ENCODE results near the gene TRPV3. TPM values are rescaled to one million over a fixed set of nuclear protein-coding genes. Genes with fewer than 3 reads are reported as not detected.

Gene TRPV3
- polyA plus RNA-seq, 1 donor (not counting 4 experiments of a cell fraction or from before 2014, with no cell fraction given), result 9.4 TPM

GRCh38 chr17:3592216-3592860 lies 34.7 kb upstream of the TRPV3 start:
- no peak overlapping the region for H2AFZ ChIP-seq (ENCODE audit: control insufficient read depth, low read length)
- no peaks in the 10 kb centered on the region for H3K4me1 ChIP-seq (ENCODE audit: control insufficient read depth, extremely low read depth, insufficient read depth, low read length)
- TF ChIP-seq EZH2 (IDR thresholded peaks at IDR 0.05; ENCODE audit: low read length) (no peak), CTCF (optimal IDR thresholded peaks at IDR 0.05 in 1 of 3, IDR thresholded peaks at IDR 0.05 in 1 of 3, conservative IDR thresholded peaks at IDR 0.05 in 1 of 3; ENCODE audit: extremely low read depth in 1 of 3, insufficient read depth in 2 of 3, low read length in 3 of 3) (no peak)
- H3K9me3 ChIP-seq (ENCODE audit: control insufficient read depth, low read depth, low read length), result no peaks in the 10 kb centered on the region
- no peaks in the 10 kb centered on the region for H4K20me1 ChIP-seq (ENCODE audit: control insufficient read depth, extremely low read depth, insufficient read depth, low read length)
- H3K4me3 ChIP-seq (ENCODE audit: control insufficient read depth in 2 of 3, extremely low read depth in 1 of 3, insufficient read depth in 2 of 3, low read depth in 1 of 3, low read length in 3 of 3), result no peak overlapping the region
- peaks cover 0 to 5% of the 10 kb centered on the region in 2 experiments for H3K36me3 ChIP-seq (ENCODE audit: control insufficient read depth in 2 of 2, extremely low read depth in 1 of 2, insufficient read depth in 2 of 2, low read length in 2 of 2)
- no peaks in the 10 kb centered on the region for H3K27me3 ChIP-seq (ENCODE audit: control insufficient read depth, extremely low read depth, insufficient read depth, low read length)
- no peaks in the 10 kb centered on the region for H3K79me2 ChIP-seq (ENCODE audit: control insufficient read depth, insufficient read depth, low read length)
- no peak for DNase-seq (ENCODE audit: low read depth, low spot score)
- H3K9me1 ChIP-seq (ENCODE audit: control insufficient read depth, extremely low read depth, insufficient read depth, low read length), result no peaks in the 10 kb centered on the region
- H3K9ac ChIP-seq (ENCODE audit: control insufficient read depth, extremely low read depth, insufficient read depth, low read length), result no peak overlapping the region
- dilution Hi-C loops (cut with MboI; ENCODE audit: extremely low pct_ligation_motif_present, low sequenced_read_pairs), result no loop called here
- no peak for FAIRE-seq
- no peak overlapping the region for H3K4me2 ChIP-seq (ENCODE audit: control insufficient read depth, extremely low read depth, insufficient read depth, low read depth, low read length)
- no peak overlapping the region for H3K27ac ChIP-seq (ENCODE audit: control insufficient read depth, insufficient read depth, low read length)

DNA sequence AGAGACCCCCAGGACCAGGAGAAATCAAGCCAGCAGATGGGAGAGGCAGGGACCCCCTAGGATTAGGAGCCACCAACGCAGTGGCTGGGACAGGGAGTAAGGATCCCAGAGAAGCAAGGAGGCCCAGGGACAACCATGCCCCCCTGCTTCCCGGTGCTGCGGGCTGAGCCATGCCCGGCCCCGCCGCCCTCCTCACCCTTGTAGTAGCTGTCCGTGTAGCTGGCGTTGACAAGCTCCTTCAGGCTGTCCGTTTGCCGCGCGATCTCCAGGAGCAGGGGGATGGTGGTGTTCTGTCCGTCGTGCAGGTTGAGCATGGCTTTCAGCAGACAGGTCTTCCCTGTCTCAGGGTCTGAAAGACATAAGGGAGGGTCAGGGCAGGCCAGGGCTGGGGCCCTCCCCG lies 33.2 kb upstream of the TRPV3 start:
- no peaks in the 10 kb centered on the region for H3K9me1 ChIP-seq (ENCODE audit: control insufficient read depth, extremely low read depth, insufficient read depth, low read length)
- H3K4me1 ChIP-seq (ENCODE audit: control insufficient read depth, extremely low read depth, insufficient read depth, low read length), result no peaks in the 10 kb centered on the region
- TF ChIP-seq CTCF (optimal IDR thresholded peaks at IDR 0.05 in 1 of 3, IDR thresholded peaks at IDR 0.05 in 1 of 3, conservative IDR thresholded peaks at IDR 0.05 in 1 of 3; ENCODE audit: extremely low read depth in 1 of 3, insufficient read depth in 2 of 3, low read length in 3 of 3) (no peak), EZH2 (IDR thresholded peaks at IDR 0.05; ENCODE audit: low read length) (no peak)
- FAIRE-seq (no peak), DNase-seq (ENCODE audit: low read depth, low spot score) (no peak)
- H3K9ac ChIP-seq (ENCODE audit: control insufficient read depth, extremely low read depth, insufficient read depth, low read length), result no peak overlapping the region
- H3K36me3 ChIP-seq (ENCODE audit: control insufficient read depth in 2 of 2, extremely low read depth in 1 of 2, insufficient read depth in 2 of 2, low read length in 2 of 2), result peaks cover 4 to 6% of the 10 kb centered on the region in 2 experiments
- no peak overlapping the region for H3K27ac ChIP-seq (ENCODE audit: control insufficient read depth, insufficient read depth, low read length)
- no peak overlapping the region for H3K4me2 ChIP-seq (ENCODE audit: control insufficient read depth, extremely low read depth, insufficient read depth, low read depth, low read length)
- H3K9me3 ChIP-seq (ENCODE audit: control insufficient read depth, low read depth, low read length), result no peaks in the 10 kb centered on the region
- no peaks in the 10 kb centered on the region for H3K79me2 ChIP-seq (ENCODE audit: control insufficient read depth, insufficient read depth, low read length)
- dilution Hi-C loops (cut with MboI; ENCODE audit: extremely low pct_ligation_motif_present, low sequenced_read_pairs), result no loop called here
- H3K4me3 ChIP-seq (ENCODE audit: control insufficient read depth in 2 of 3, extremely low read depth in 1 of 3, insufficient read depth in 2 of 3, low read depth in 1 of 3, low read length in 3 of 3), result no peak overlapping the region
- H2AFZ ChIP-seq (ENCODE audit: control insufficient read depth, low read length), result no peak overlapping the region
- no peaks in the 10 kb centered on the region for H3K27me3 ChIP-seq (ENCODE audit: control insufficient read depth, extremely low read depth, insufficient read depth, low read length)
- H4K20me1 ChIP-seq (ENCODE audit: control insufficient read depth, extremely low read depth, insufficient read depth, low read length), result no peaks in the 10 kb centered on the region

Measured in keratinocyte (primary cell).